ENCODE measurements around the gene LRRC27. TPM values are rescaled to one million over a fixed set of nuclear protein-coding genes. Genes with fewer than 3 reads are reported as not detected.

Gene LRRC27
- total RNA-seq, 2 donors from 2014 or later, result 11.4 to 22.9 TPM

DNA sequence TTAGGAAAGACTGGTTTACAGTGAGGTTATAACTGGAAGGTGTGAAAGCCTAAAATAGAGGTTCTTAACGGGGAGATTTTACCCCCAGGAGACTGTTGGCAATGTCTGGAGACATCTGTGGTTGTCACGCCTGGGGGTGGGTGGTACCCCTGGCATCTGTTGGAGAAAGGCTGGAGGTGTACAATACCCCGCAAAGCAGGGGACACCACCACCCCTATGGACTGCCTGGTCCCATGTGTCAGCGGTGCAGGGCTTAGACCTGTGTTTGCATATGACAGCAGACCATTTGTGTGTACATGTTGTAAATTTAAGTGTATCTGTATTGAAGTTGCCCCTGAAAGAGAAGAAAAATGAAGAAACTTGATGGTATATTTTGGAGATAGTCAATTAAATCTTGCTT lies 9.8 kb downstream of the LRRC27 start:
- WGBS, result 98% methylated on average over 4 of the region's 4 CpGs
- H3K36me3 ChIP-seq, result peaks cover 0 to 3% of the 10 kb centered on the region in 2 donors
- no peak overlapping the region for H3K27ac ChIP-seq
- TF ChIP-seq, protein P1, sequence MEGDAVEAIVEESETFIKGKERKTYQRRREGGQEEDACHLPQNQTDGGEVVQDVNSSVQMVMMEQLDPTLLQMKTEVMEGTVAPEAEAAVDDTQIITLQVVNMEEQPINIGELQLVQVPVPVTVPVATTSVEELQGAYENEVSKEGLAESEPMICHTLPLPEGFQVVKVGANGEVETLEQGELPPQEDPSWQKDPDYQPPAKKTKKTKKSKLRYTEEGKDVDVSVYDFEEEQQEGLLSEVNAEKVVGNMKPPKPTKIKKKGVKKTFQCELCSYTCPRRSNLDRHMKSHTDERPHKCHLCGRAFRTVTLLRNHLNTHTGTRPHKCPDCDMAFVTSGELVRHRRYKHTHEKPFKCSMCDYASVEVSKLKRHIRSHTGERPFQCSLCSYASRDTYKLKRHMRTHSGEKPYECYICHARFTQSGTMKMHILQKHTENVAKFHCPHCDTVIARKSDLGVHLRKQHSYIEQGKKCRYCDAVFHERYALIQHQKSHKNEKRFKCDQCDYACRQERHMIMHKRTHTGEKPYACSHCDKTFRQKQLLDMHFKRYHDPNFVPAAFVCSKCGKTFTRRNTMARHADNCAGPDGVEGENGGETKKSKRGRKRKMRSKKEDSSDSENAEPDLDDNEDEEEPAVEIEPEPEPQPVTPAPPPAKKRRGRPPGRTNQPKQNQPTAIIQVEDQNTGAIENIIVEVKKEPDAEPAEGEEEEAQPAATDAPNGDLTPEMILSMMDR (IDR thresholded peaks at IDR 0.05), result no peak
- TF ChIP-seq POLR2A (IDR thresholded peaks at IDR 0.05) (no peak), POLR2AphosphoS5 (IDR thresholded peaks at IDR 0.05) (no peak)
- no peaks in the 10 kb centered on the region for H3K4me1 ChIP-seq (replicated peaks)
- intact Hi-C loops (cut with DNase I), result no loop called here
- H3K27me3 ChIP-seq (replicated peaks; ENCODE audit: insufficient read depth), result no peaks in the 10 kb centered on the region
- DNase-seq (ENCODE audit: low spot score), result no peak
- no peaks in the 10 kb centered on the region for H3K9me3 ChIP-seq
- H3K4me3 ChIP-seq, result no peak overlapping the region

DNA sequence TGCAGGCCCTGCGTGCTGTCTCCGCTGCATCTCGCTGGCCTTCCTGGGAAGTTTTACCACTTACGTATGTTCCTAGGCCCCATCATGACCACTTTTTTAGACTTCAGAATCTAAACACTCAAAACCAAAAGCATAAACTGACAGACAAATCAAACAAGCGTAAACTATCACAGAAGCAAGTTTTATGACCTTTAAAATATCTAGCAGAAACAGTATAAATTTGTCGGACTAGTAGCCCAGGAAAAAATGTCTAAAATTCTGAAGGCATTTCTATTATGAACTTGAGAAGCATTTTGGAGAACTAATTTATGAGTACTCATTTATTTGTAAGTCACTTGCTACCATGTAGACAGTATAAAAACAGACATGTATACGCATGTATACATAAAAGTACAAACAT lies 10.6 kb downstream of the LRRC27 start:
- TF ChIP-seq POLR2A (IDR thresholded peaks at IDR 0.05), result no peak
- no peak for DNase-seq (ENCODE audit: low spot score)
- intact Hi-C loops (cut with DNase I), result no loop called here
- Histone ChIP-seq H3K9me3 (no peaks in the 10 kb centered on the region), H3K27ac (no peak overlapping the region), H3K36me3 (peaks cover 0 to 3% of the 10 kb centered on the region in 2 donors), H3K4me3 (no peak overlapping the region), H3K27me3 (replicated peaks; ENCODE audit: insufficient read depth) (no peaks in the 10 kb centered on the region), H3K4me1 (replicated peaks) (no peaks in the 10 kb centered on the region)
- 94% methylated on average over 7 of the region's 7 CpGs for WGBS

DNA sequence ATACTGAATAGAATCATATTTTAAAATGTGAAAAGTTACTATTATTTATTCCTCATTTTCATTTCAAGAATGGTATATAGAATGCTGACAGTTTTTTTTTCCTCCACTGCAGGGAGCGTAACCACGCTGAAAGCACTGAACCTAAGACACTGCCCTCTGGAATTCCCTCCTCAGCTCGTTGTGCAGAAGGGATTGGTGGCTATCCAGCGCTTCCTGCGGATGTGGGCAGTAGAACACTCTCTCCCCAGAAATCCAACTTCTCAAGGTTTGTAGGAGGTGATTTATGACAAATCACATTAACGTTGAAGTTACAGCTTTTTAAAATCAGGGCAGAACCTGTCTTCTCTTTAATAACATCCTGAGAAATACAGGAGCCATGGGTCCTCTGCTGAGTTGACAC lies 12.4 kb downstream of the LRRC27 start:
- Histone ChIP-seq H3K4me3 (no peak overlapping the region), H3K9me3 (no peaks in the 10 kb centered on the region), H3K36me3 (peaks cover 0 to 3% of the 10 kb centered on the region in 2 donors), H3K27ac (no peak overlapping the region), H3K27me3 (replicated peaks; ENCODE audit: insufficient read depth) (no peaks in the 10 kb centered on the region), H3K4me1 (replicated peaks) (no peaks in the 10 kb centered on the region)
- intact Hi-C loops (cut with DNase I), result no loop called here
- 80% methylated on average over 6 of the region's 6 CpGs for WGBS
- TF ChIP-seq POLR2AphosphoS5 (IDR thresholded peaks at IDR 0.05), result no peak
- no peak for TF ChIP-seq POLR2A (IDR thresholded peaks at IDR 0.05)
- TF ChIP-seq, protein P1 (IDR thresholded peaks at IDR 0.05), result no peak
- no peak for DNase-seq (ENCODE audit: low spot score)

DNA sequence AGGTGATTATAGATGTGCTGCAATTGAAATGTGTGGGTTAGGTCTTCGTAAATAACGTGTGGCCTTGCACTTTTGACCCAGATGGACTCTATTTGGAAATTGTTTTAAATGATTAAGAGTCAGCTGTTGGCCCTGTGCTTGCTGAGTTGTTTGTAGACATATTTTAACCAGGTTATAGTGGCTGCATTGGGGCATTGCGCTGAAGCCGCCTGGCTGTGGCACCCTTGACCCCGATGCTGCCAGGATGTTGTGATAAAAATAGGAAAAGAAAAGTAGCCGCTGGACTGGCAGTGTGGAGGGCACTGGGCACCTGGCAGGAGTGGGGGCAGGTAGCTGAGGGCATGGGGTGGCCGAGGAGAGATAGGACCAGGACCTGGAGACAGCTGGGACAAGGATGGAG lies 13.4 kb downstream of the LRRC27 start:
- Histone ChIP-seq H3K27ac (no peak overlapping the region), H3K9me3 (no peaks in the 10 kb centered on the region), H3K4me3 (no peak overlapping the region), H3K4me1 (replicated peaks) (no peaks in the 10 kb centered on the region), H3K36me3 (peaks cover 0 to 3% of the 10 kb centered on the region in 2 donors), H3K27me3 (replicated peaks; ENCODE audit: insufficient read depth) (no peaks in the 10 kb centered on the region)
- TF ChIP-seq POLR2AphosphoS5 (IDR thresholded peaks at IDR 0.05), result no peak
- TF ChIP-seq POLR2A (IDR thresholded peaks at IDR 0.05), result no peak
- TF ChIP-seq, protein P1 (IDR thresholded peaks at IDR 0.05), result no peak
- intact Hi-C loops (cut with DNase I), result no loop called here
- no peak for DNase-seq (ENCODE audit: low spot score)
- WGBS, result 97% methylated on average over 7 of the region's 7 CpGs

DNA sequence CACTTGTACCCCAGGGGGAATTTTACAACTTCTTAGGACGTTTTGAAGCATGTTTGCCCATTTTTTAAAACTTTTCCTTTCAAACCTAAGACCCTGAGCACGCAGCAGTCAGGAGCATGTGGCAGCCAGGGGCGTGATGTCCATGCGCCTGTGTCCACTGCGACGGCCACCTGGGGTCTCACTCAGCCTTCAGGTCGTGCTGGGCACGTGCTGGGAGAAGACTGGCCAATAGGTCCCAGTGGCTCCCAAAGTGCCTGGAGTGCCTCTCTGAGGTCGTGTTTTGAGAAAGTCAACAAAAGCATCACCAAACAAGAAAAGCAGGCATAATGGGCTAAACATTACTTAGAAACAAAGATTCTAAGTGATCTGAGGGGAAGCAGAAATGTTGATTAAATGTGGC lies 14.8 kb downstream of the LRRC27 start:
- DNase-seq (ENCODE audit: low spot score), result no peak
- Histone ChIP-seq H3K27ac (no peak overlapping the region), H3K9me3 (no peaks in the 10 kb centered on the region), H3K36me3 (peaks cover 0 to 3% of the 10 kb centered on the region in 2 donors), H3K4me3 (no peak overlapping the region), H3K27me3 (replicated peaks; ENCODE audit: insufficient read depth) (no peaks in the 10 kb centered on the region), H3K4me1 (replicated peaks) (no peaks in the 10 kb centered on the region)
- TF ChIP-seq POLR2AphosphoS5 (IDR thresholded peaks at IDR 0.05) (no peak), POLR2A (IDR thresholded peaks at IDR 0.05) (no peak)
- 87% methylated on average over 9 of the region's 9 CpGs for WGBS
- intact Hi-C loops (cut with DNase I), result no loop called here

DNA sequence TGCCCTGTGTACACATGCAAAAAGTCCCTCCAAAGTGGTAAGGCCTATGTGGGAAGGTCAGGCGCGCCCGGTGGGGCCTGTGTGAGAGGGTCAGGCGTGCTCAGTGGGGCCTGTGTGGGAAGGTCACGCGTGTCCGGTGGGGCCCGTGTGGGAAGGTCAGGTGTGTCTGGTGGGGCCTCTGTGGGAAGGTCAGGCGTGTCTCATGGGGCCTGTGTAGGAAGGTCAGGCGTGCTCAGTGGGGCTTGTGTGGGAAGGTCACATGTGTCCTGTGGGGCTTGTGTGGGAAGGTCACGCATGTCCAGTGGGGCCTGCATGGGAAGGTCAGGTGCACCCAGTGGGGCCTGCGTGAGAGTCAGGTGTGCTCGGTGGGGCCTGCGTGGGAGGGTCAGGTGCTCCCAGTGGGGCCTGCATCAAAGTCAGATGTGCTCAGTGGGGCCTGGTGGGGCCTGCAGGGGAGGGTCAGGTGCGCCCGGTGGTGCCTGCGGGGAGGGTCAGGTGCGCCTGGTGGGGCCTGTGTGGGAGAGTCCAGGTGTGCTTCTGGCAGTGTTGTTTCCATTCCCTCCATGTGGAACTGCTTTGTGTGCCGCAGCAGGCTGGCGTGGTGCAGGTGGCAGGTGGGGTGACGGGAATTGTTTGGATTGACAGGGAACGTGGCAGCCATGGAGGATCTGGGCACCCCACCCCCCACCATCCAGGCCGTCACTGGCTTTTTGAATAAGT lies 15.4 kb downstream of the LRRC27 start:
- no peak for DNase-seq (ENCODE audit: low spot score)
- TF ChIP-seq, protein P1 (IDR thresholded peaks at IDR 0.05), result no peak
- TF ChIP-seq POLR2AphosphoS5 (IDR thresholded peaks at IDR 0.05) (no peak), POLR2A (IDR thresholded peaks at IDR 0.05) (no peak)
- Histone ChIP-seq H3K36me3 (peaks cover 0 to 3% of the 10 kb centered on the region in 2 donors), H3K4me3 (no peak overlapping the region), H3K9me3 (no peaks in the 10 kb centered on the region), H3K4me1 (replicated peaks) (no peaks in the 10 kb centered on the region), H3K27me3 (replicated peaks; ENCODE audit: insufficient read depth) (no peaks in the 10 kb centered on the region), H3K27ac (no peak overlapping the region)
- intact Hi-C loops (cut with DNase I), result no loop called here
- WGBS, result 95% methylated on average over 23 of the region's 23 CpGs

All from prostate gland (tissue), 2 donors.